Neural crest cell (in vitro differentiated cells): ENCODE results near the gene XPNPEP1. TPM values are rescaled to one million over a fixed set of nuclear protein-coding genes. Genes with fewer than 3 reads are reported as not detected.

Experiments used
- DNase-seq: peaks from one replicate; pipeline ENCODE4 v3.0.0; 2021; ENCODE audit warnings: low read depth, mixed read lengths, low spot score
- H3K27ac Mint-ChIP-seq: one replicate; pipeline ENCODE4 v1.8.0; 2021; ENCODE audit warnings: mild to moderate bottlenecking, mixed read lengths; ENCODE audit not compliant: unreplicated experiment
- H3K27me3 Mint-ChIP-seq: 2 replicates; pipeline ENCODE4 v1.8.0; 2021; ENCODE audit warnings: low read depth, mild to moderate bottlenecking, mixed read lengths
- H3K36me3 Mint-ChIP-seq: 2 replicates; pipeline ENCODE4 v1.8.0; 2021; ENCODE audit warnings: low read depth, mild to moderate bottlenecking, mixed read lengths
- H3K4me1 Mint-ChIP-seq: 2 replicates; pipeline ENCODE4 v1.8.0; 2021; ENCODE audit warnings: mixed read lengths
- H3K4me3 Mint-ChIP-seq: one replicate; pipeline ENCODE4 v1.8.0; 2021; ENCODE audit warnings: mild to moderate bottlenecking, mixed read lengths
- H3K9me3 Mint-ChIP-seq: 2 replicates; pipeline ENCODE4 v1.8.0; 2021; ENCODE audit warnings: mixed read lengths
- total RNA-seq: library from RNA; stranded (reverse); gene quantifications from 2 replicates; pipeline ENCODE4 v1.2.1, GENCODE V29; 2021
- TF ChIP-seq, protein P1 (sequence below): fragments of 200-600 bp; sonication (generic); conservative IDR thresholded peaks from 2 replicates; pipeline ENCODE4 v1.5.0; 2021; ENCODE audit warnings: antibody characterized with exemption, mild to moderate bottlenecking

The XPNPEP1 gene
- total RNA-seq, 1 donor from 2014 or later: 76.8 TPM

GRCh38 chr10:109946680-109947079, 23.4 kb upstream of the XPNPEP1 start:
- no peak overlapping the region for H3K27ac Mint-ChIP-seq
- no peak for DNase-seq
- no peaks in the 10 kb centered on the region for H3K9me3 Mint-ChIP-seq
- TF ChIP-seq, protein P1, sequence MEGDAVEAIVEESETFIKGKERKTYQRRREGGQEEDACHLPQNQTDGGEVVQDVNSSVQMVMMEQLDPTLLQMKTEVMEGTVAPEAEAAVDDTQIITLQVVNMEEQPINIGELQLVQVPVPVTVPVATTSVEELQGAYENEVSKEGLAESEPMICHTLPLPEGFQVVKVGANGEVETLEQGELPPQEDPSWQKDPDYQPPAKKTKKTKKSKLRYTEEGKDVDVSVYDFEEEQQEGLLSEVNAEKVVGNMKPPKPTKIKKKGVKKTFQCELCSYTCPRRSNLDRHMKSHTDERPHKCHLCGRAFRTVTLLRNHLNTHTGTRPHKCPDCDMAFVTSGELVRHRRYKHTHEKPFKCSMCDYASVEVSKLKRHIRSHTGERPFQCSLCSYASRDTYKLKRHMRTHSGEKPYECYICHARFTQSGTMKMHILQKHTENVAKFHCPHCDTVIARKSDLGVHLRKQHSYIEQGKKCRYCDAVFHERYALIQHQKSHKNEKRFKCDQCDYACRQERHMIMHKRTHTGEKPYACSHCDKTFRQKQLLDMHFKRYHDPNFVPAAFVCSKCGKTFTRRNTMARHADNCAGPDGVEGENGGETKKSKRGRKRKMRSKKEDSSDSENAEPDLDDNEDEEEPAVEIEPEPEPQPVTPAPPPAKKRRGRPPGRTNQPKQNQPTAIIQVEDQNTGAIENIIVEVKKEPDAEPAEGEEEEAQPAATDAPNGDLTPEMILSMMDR: no peak
- no peaks in the 10 kb centered on the region for H3K27me3 Mint-ChIP-seq
- H3K4me1 Mint-ChIP-seq: no peaks in the 10 kb centered on the region
- no peaks in the 10 kb centered on the region for H3K36me3 Mint-ChIP-seq
- no peak overlapping the region for H3K4me3 Mint-ChIP-seq

GRCh38 chr10:109945473-109946177, 22.3 kb upstream of the XPNPEP1 start:
- Mint-ChIP-seq H3K27me3 (no peaks in the 10 kb centered on the region), H3K9me3 (no peaks in the 10 kb centered on the region), H3K4me1 (no peaks in the 10 kb centered on the region), H3K36me3 (no peaks in the 10 kb centered on the region), H3K4me3 (no peak overlapping the region), H3K27ac (no peak overlapping the region)
- TF ChIP-seq, protein P1: no peak
- no peak for DNase-seq

GRCh38 chr10:109944613-109945012, 21.3 kb upstream of the XPNPEP1 start:
- Mint-ChIP-seq H3K27me3 (no peaks in the 10 kb centered on the region), H3K27ac (no peak overlapping the region), H3K36me3 (no peaks in the 10 kb centered on the region), H3K9me3 (no peaks in the 10 kb centered on the region), H3K4me1 (no peaks in the 10 kb centered on the region), H3K4me3 (no peak overlapping the region)
- TF ChIP-seq, protein P1: no peak
- DNase-seq: no peak

DNA sequence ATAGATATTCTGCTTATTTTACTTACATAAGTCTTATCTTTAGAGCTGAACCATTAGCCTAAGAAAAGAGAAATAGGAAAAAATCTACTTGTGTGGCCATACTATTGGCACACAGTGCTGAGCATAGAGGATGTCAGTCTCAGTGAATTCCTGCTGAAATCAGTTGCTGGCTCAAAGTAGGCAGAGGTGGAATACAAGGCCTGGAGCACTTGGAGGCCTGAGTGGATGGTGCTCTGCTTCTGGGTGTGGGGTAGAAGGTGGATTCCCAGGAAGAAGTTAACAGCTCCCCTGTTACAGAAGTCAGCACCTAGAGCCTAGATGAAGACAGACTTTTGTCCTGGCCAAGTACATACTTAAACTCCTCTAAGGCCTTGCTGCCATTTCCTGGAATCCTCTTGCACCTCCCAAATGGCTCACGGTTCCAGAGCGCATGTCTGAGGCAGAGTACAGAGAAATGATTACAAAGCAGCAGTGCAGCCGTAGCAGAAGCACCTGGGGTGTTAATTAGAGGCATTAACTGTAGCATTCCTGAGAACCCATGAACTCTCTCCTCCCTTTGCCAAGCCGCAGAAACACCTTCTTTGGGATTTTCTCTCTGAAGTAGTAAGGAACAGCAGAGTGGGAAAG, 18.0 kb upstream of the XPNPEP1 start:
- TF ChIP-seq, protein P1: no peak
- Mint-ChIP-seq H3K4me3 (no peak overlapping the region), H3K4me1 (peaks cover 11% of the 10 kb centered on the region), H3K36me3 (no peaks in the 10 kb centered on the region), H3K27ac (no peak overlapping the region), H3K9me3 (no peaks in the 10 kb centered on the region), H3K27me3 (no peaks in the 10 kb centered on the region)
- DNase-seq: no peak

- TF ChIP-seq, protein P1: no peak
- no peaks in the 10 kb centered on the region for H3K9me3 Mint-ChIP-seq
- DNase-seq: no peak
- H3K4me3 Mint-ChIP-seq: no peak overlapping the region
- no peak overlapping the region for H3K27ac Mint-ChIP-seq
- no peaks in the 10 kb centered on the region for H3K27me3 Mint-ChIP-seq
- H3K4me1 Mint-ChIP-seq: peaks cover 17% of the 10 kb centered on the region
- H3K36me3 Mint-ChIP-seq: no peaks in the 10 kb centered on the region
Measured at GRCh38 chr10:109940553-109940952, 17.2 kb upstream of the XPNPEP1 start.
